Fibroblast of the aortic adventitia (primary cell): ENCODE data around the gene PSMB5. TPM values are rescaled to one million over a fixed set of nuclear protein-coding genes. Genes with fewer than 3 reads are reported as not detected.
"Not testable (repeated sequence)": the region's sequence is repeated elsewhere in the genome, so short reads cannot be mapped to it uniquely, and the experiment has no call there.

Experiments used
- DNase-seq: peaks from one replicate; pipeline ENCODE4 v3.0.0-alpha.2; 2010; ENCODE audit warnings: low read depth
- H3K4me3 ChIP-seq: 2 replicates; pipeline ENCODE4 v1.5.1; 2011; ENCODE audit warnings: low read depth, mild to moderate bottlenecking, control low read depth, low read length, moderate library complexity
- total RNA-seq: library from RNA; depleted of rRNA; stranded (reverse); fragments of >200 nt; gene quantifications from 2 replicates; pipeline ENCODE4 v1.2.3, GENCODE V29; 2012; ENCODE audit warnings: low replicate concordance
- TF ChIP-seq, protein P1 (sequence below): IDR thresholded peaks from 2 replicates; pipeline ENCODE4 v1.5.1; 2011; ENCODE audit warnings: mild to moderate bottlenecking, low read length, control low read depth, inconsistent platforms; ENCODE audit not compliant: insufficient read depth

Gene PSMB5
- total RNA-seq, 1 donor, result 164 TPM

DNA sequence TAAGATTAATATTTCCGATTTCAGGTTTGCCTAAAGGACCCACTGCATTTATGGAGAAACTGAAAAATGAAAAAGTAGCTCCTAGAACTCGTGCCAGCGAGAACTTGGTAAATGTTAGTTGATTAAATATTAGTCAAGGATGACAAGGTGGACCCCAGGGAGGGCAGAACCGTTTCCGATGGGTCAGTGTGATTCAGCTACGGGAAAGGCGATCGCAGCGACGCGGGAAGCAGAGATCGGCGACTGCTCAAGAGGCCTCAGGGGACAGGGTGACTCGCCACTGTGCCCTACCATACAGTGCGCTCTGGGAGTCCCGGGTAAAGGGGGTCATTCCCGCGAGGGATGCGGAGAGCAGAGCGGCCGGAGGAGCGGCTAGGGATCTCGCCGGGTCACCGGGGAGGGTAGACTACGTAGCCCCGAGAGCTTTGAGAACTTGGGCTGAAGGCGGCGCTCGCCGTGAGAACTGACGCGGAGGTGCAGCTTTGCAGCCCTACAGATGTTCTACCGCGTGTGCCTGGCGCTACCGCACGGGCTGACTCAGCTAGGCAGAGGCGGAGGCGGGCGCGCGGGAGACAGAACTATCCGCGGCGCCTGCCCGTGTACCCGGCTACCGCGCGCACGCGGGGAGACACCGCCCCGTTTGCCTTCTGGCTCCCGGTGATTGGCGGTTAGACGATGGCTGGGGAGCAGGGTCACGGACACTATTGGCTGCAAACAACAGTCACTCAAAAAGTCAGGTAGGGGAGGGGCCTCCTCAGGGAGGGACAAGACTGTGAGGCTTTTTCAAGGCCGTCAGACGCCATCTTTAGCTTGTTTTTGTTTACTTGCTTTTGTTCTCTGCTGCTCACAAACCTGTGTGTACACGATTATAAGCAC is 27.9 kb downstream of the PSMB5 start:
- peak; percentile 98 for DNase-seq
- peak overlapping the region; percentile 82 for H3K4me3 ChIP-seq
- TF ChIP-seq, protein P1, sequence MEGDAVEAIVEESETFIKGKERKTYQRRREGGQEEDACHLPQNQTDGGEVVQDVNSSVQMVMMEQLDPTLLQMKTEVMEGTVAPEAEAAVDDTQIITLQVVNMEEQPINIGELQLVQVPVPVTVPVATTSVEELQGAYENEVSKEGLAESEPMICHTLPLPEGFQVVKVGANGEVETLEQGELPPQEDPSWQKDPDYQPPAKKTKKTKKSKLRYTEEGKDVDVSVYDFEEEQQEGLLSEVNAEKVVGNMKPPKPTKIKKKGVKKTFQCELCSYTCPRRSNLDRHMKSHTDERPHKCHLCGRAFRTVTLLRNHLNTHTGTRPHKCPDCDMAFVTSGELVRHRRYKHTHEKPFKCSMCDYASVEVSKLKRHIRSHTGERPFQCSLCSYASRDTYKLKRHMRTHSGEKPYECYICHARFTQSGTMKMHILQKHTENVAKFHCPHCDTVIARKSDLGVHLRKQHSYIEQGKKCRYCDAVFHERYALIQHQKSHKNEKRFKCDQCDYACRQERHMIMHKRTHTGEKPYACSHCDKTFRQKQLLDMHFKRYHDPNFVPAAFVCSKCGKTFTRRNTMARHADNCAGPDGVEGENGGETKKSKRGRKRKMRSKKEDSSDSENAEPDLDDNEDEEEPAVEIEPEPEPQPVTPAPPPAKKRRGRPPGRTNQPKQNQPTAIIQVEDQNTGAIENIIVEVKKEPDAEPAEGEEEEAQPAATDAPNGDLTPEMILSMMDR, result peak; percentile 43

DNA sequence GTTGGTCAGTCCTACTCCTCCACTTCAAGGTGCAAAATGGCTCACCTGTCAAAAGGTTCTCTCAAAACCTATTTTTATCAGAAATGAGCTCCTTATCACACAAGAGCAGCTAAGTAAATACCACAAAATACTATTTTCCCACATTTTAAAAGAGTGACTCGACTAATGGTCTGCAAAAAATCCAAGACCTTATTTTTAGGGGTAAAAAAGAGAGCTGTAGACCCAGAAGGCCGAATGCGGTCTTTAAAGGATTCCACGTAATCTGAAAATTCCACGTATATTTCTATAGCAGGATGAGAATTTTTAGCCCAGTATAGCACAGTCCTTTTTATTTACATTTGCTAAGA is 28.5 kb downstream of the PSMB5 start:
- DNase-seq, result no peak
- TF ChIP-seq, protein P1, result no peak
- peak overlapping the region; percentile 82 for H3K4me3 ChIP-seq

DNA sequence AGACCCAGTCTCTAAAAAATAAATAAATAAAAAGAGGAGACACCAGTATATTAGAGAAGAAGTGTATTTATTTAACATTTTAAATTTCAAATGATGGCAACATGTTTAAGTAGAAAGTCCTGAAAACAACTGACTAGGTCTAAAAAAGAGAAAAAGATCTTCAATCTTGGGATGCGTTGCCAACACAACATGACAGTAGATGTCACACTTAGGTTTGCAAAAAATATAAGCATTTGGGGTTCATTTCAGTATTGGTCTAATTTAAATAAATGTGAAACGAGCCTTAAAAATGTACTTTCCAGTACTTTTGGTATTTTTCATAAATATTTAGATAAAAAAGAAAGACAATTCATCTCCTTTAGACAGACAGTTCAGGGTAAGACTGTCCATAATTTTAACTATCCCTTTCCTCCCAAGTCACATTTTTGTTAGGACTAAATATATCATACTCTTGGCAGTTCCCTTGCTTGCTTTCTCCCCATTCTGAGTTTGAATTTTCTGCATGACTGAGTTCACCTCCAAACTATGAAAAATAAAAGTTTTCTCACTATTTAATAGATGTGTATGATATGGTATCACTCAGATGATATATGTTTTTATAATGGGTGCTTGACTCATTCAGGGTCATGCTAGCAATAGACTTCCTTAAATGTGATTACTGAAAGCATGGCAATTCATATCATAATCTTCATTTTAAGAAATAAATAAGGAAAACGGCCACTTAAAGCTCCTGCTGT is 29.1 kb downstream of the PSMB5 start:
- TF ChIP-seq, protein P1, result no peak
- DNase-seq, result no peak
- no peak overlapping the region for H3K4me3 ChIP-seq

DNA sequence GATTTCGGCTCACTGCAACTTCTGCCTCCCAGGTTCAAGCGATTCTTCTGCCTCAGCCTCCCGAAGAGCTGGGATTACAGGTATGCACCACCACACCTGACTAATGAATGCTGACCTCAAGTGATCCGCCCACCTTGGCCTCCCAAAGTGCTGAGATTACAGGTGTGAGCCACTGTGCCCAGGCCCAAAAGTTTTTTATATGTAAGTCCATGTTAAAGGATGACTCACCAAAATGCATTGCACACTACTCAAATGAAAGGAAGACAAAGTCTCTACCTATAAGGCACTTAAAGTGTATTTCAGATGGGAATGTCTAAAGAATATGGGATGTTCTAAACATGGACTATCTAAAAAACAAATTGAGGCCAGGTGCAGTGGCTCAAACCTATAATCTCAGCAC is 30.4 kb downstream of the PSMB5 start:
- not testable (repeated sequence) for DNase-seq, H3K4me3 ChIP-seq

DNA sequence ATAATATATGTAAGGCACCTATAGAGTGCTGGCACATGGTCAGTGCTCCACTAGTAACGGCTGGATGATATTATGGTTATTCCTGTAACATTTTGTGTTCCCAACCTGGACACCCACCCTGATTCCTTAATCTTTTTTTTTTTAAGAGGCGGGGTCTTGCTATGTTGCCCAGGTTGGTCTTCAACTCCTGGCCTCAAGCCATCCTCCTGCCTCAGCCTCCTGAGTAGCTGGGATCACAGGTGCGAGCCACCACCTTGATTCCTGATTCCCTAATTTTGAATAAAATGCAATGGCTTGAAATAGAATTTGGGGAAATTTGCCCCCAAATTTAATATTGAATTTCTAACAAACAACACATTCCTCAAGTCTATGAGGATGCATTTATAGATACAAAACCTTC is 32.1 kb downstream of the PSMB5 start:
- TF ChIP-seq, protein P1, result no peak
- H3K4me3 ChIP-seq, result no peak overlapping the region
- DNase-seq, result no peak

DNA sequence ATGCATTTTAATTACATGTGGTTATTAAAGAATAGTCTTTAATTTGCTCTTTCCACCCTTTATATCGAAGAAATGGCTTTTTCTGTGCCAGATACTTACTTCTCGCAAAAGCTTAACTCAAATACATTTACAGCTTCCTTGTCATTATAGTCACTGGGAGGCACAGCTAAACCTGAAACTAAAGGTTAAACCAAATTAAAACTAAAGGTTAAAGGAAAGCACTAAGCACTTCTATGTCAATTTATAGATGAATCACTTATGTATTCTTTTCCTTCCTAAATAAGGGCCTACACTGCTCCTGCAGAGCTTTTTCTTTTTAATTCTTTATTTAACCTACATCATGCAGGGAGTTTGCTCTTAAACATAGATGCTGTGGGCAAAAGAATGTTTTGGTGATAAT is 33.8 kb downstream of the PSMB5 start:
- no peak for DNase-seq
- TF ChIP-seq, protein P1, result no peak
- H3K4me3 ChIP-seq, result no peak overlapping the region

DNA sequence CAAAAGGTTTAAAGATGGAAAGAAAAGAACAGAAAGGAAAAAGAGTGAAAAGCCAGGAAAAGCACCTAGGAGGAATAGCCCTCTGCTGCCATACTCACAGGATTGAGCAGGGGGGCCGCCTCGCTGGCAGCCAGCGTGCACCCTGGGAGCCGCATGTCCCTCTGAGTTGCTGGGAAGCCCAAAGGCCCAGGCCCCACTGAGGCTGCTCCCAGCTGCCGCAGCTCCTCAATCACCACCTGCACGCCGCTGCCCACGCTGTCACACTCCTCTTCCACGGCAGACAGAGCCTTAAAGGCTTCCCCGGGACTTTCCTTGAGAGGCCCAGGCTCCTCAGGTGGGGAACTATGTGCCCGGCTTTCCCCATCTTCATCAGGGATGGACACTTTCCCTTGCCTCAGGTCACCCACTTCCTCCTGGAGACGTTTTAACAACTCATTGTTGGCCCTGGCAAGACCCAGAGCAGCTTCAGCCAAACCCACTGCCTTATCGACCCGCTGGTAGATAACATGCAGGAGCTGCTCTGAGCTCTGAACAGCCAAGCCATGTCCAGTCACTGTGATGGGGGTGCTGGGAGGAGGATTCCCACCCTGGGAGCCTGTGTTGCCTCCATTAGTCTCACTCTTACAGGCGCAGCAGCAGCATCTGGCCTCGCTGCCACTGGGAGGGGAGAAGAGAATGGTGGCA is 36.2 kb downstream of the PSMB5 start:
- no peak for DNase-seq
- no peak overlapping the region for H3K4me3 ChIP-seq
- TF ChIP-seq, protein P1, result no peak
